ENCODE measurements around the gene MAN1C1.

Gene MAN1C1

GRCh38 chr1:25737130-25737529, 120.5 kb downstream of the MAN1C1 start (continued):
- no peak for TF ChIP-seq CSRNP3 (CRISPR knock-in tag; IDR thresholded peaks at IDR 0.05)
- no peak for TF ChIP-seq TOX (CRISPR knock-in tag; IDR thresholded peaks at IDR 0.05; ENCODE audit: borderline replicate concordance)
- TF ChIP-seq TCF4 (CRISPR knock-in tag; IDR thresholded peaks at IDR 0.05; ENCODE audit: borderline replicate concordance) = no peak
- no peak for TF ChIP-seq RARB (CRISPR knock-in tag; IDR thresholded peaks at IDR 0.05)
- no peak for TF ChIP-seq CSDC2 (CRISPR knock-in tag; IDR thresholded peaks at IDR 0.05)
- TF ChIP-seq ARNTL (CRISPR knock-in tag; IDR thresholded peaks at IDR 0.05; ENCODE audit: borderline replicate concordance, low read depth) = no peak
- TF ChIP-seq PPARA (CRISPR knock-in tag; IDR thresholded peaks at IDR 0.05; ENCODE audit: borderline replicate concordance) = no peak
- no peak for TF ChIP-seq ZFP30 (CRISPR knock-in tag; IDR thresholded peaks at IDR 0.05)
- no peak for TF ChIP-seq TSHZ2 (CRISPR knock-in tag; IDR thresholded peaks at IDR 0.05)

- no peak for TF ChIP-seq ZNF70 (CRISPR knock-in tag; IDR thresholded peaks at IDR 0.05)
- no peak for TF ChIP-seq ZFP3 (CRISPR knock-in tag; IDR thresholded peaks at IDR 0.05)
- TF ChIP-seq ZFP30 (CRISPR knock-in tag; IDR thresholded peaks at IDR 0.05) = no peak
- TF ChIP-seq ZNF565 (CRISPR knock-in tag; conservative IDR thresholded peaks at IDR 0.05; ENCODE audit: low read depth) = 0 out of 2 replicates have a peak, but pooled peaks have one; percentile 50
- ATAC-seq = no peak
Observed at GRCh38 chr1:25738499-25738898, 121.9 kb downstream of the MAN1C1 start.

- TF ChIP-seq BACH2 (CRISPR knock-in tag; IDR thresholded peaks at IDR 0.05; ENCODE audit: borderline replicate concordance) = no peak
- TF ChIP-seq TOX (CRISPR knock-in tag; IDR thresholded peaks at IDR 0.05; ENCODE audit: borderline replicate concordance) = no peak
- TF ChIP-seq PPARA (CRISPR knock-in tag; IDR thresholded peaks at IDR 0.05; ENCODE audit: borderline replicate concordance) = no peak
- no peak for ATAC-seq
Observed at GRCh38 chr1:25739341-25739740, 122.8 kb downstream of the MAN1C1 start.

- ATAC-seq = no peak
- TF ChIP-seq TOX (CRISPR knock-in tag; IDR thresholded peaks at IDR 0.05; ENCODE audit: borderline replicate concordance) = no peak
Observed at GRCh38 chr1:25740071-25740470, 123.5 kb downstream of the MAN1C1 start.

- no peak for ATAC-seq
Observed at GRCh38 chr1:25742316-25742715, 125.7 kb downstream of the MAN1C1 start.

GRCh38 chr1:25743164-25744139, 126.9 kb downstream of the MAN1C1 start:
- no peak for TF ChIP-seq ZC3H10 (CRISPR knock-in tag; IDR thresholded peaks at IDR 0.05)
- no peak for TF ChIP-seq BACH2 (CRISPR knock-in tag; IDR thresholded peaks at IDR 0.05; ENCODE audit: borderline replicate concordance)
- TF ChIP-seq OSR1 (CRISPR knock-in tag; IDR thresholded peaks at IDR 0.05) = no peak
- TF ChIP-seq CSRNP3 (CRISPR knock-in tag; IDR thresholded peaks at IDR 0.05) = no peak
- TF ChIP-seq TOX (CRISPR knock-in tag; IDR thresholded peaks at IDR 0.05; ENCODE audit: borderline replicate concordance) = no peak
- no peak for TF ChIP-seq CREB5 (CRISPR knock-in tag; IDR thresholded peaks at IDR 0.05; ENCODE audit: low read depth)
- no peak for TF ChIP-seq CSDC2 (CRISPR knock-in tag; IDR thresholded peaks at IDR 0.05)
- TF ChIP-seq SNAI2 (CRISPR knock-in tag; IDR thresholded peaks at IDR 0.05) = no peak
- TF ChIP-seq ESRRG (CRISPR knock-in tag; IDR thresholded peaks at IDR 0.05) = no peak

More at GRCh38 chr1:25742316-25742715, 125.7 kb downstream of the MAN1C1 start:
- TF ChIP-seq CSDC2 (CRISPR knock-in tag; IDR thresholded peaks at IDR 0.05) (no peak), PPARA (CRISPR knock-in tag; IDR thresholded peaks at IDR 0.05; ENCODE audit: borderline replicate concordance) (no peak), PATZ1 (CRISPR knock-in tag; IDR thresholded peaks at IDR 0.05; ENCODE audit: borderline replicate concordance) (no peak)

More at GRCh38 chr1:25743164-25744139, 126.9 kb downstream of the MAN1C1 start:
- ATAC-seq = no peak; the same call in 1 of the 3 replicates

Measured in SK-N-SH treated with all-trans-retinoic acid at 6 μM for 48 hours (cell line).